ENCODE results near the gene PPP1R1B. TPM values are rescaled to one million over a fixed set of nuclear protein-coding genes. Genes with fewer than 3 reads are reported as not detected.

The PPP1R1B gene
- total RNA-seq, 1 donor = not detected

DNA sequence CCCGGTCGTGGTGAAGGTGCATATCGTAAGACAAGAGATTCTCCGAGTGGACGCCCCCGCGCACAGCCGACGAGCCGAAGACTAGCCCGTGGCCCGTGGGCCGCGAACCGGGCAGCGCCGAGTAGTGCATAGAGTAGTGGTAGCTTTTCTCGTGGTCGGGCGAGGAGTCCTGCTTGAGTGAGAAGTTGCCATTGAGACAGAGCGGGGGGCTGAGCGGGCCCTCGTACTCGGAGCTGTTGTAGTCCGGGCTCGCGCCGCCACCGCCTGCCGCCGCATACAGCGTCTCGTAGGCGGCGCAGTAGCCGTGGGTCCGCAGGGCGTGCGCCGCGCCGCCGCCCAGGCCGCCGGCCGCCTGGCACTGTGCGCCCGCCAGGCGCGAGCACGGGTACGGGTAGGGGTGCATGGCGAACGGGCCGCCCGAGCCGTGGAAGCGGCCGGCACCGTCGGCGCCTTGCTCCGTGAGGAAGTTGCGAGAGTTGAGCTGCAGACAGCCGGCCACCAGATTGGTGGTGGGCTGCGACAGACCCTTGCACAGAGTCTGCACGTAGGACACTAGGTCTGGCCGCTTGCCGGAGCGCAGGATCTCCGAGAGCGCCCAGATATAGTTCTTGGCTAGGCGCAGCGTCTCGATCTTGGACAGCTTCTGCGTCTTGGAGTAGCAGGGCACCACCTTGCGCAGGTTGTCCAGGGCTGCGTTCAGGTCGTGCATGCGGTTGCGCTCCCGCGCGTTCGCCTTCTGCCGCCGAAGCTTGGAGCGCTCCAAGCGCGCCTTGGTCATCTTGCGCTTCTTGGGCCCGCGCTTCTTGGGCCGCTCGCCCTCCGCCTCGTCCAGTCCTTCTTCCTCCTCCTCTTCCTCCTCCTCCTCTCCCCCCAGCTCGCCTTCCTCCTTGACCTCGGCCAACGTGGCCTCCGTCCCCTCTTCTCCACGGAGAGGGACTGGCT is 21.0 kb upstream of the PPP1R1B start:
- TF ChIP-seq, protein P1, sequence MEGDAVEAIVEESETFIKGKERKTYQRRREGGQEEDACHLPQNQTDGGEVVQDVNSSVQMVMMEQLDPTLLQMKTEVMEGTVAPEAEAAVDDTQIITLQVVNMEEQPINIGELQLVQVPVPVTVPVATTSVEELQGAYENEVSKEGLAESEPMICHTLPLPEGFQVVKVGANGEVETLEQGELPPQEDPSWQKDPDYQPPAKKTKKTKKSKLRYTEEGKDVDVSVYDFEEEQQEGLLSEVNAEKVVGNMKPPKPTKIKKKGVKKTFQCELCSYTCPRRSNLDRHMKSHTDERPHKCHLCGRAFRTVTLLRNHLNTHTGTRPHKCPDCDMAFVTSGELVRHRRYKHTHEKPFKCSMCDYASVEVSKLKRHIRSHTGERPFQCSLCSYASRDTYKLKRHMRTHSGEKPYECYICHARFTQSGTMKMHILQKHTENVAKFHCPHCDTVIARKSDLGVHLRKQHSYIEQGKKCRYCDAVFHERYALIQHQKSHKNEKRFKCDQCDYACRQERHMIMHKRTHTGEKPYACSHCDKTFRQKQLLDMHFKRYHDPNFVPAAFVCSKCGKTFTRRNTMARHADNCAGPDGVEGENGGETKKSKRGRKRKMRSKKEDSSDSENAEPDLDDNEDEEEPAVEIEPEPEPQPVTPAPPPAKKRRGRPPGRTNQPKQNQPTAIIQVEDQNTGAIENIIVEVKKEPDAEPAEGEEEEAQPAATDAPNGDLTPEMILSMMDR (IDR thresholded peaks at IDR 0.05; ENCODE audit: insufficient read depth, low read depth, low read length) = no peak
- DNase-seq (ENCODE audit: low read depth) = no peak
- H3K4me3 ChIP-seq (ENCODE audit: low read depth, low read length) = no peak overlapping the region

DNA sequence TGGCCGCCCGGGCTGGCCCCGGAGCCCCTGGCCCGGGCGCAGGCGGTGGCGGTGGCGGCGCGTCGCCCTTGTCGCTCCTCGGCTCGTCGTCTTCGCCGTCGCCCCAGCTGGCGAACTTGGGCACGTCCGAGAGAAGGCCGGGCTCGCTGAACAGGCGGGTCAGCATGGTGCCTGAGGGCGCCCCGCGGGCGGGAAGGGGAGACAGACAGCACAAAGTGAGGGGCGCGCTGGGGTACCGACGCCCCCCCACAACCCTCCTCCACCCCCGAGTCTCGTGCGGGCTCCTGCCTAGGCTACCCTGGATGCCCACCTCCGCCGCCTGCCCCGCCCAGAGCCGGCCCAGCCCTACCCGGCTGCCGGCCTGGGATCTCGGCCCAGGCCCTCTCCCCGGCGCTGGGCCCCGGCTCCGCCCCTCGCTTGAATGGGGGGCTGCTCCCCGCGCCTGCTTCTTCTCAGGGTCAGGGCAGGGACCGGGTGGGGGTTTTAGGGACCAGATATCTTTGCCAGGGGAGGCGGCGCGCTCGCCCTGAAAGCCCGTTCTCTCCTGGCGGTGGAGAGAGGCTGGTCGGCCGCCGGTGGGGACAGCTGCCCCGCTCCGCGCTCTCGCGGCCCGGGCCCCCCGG is 20.2 kb upstream of the PPP1R1B start:
- no peak overlapping the region for H3K4me3 ChIP-seq (ENCODE audit: low read depth, low read length)
- DNase-seq (ENCODE audit: low read depth) = no peak
- TF ChIP-seq, protein P1 (IDR thresholded peaks at IDR 0.05; ENCODE audit: insufficient read depth, low read depth, low read length) = no peak

DNA sequence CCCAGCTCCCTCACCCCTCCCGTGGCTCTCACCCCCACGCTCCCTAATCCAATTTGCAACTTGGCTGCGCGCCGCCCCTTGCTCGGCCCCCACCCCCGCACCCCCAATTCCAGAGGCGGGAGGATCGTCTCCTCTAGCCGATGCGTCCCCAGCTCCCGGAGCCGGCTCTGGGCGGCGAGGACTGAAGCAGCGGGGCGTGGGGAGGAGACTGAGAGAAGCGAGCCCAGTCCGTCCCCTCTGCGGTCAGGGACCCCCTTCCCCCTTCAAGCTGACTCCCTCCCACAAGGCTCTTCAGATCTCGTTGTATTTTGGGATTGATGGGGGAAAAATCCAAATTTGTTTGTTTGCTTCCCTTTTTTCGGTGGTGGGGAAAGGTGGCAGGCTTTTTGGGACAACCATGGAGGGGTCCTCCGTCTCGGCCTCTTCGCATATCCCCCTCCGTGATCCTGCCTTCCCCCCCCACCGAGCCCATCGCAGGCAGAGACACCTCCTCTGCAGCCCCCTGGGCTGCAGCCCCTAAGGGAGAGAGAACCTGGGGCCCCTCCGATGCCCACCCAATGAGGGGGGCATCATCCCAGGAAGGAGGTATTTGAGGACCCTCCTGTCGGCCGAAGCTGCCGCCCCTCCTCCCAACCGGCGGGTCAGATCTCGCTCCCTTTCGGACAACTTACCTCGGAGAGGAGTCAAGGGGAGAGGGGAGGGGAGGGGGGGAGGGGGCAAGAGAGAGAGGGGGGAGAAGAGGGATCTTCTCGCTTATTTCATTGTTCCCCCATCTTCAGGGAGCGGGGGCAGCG is 19.5 kb upstream of the PPP1R1B start:
- TF ChIP-seq, protein P1 (IDR thresholded peaks at IDR 0.05; ENCODE audit: insufficient read depth, low read depth, low read length) = no peak
- H3K4me3 ChIP-seq (ENCODE audit: low read depth, low read length) = no peak overlapping the region
- no peak for DNase-seq (ENCODE audit: low read depth)

DNA sequence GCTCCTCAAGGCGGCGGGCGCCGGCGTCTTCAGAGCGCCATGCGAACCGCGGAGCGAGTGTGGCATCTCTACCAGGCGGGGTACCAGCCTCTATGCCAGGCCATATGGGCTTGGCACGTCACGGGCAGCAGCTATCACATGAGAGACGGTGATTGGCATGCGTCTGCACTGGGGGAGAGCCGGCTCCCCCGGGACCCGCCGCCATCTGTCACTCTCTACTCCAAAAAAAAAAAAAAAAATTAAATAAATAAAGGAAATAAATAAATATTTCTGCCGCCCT is 19.0 kb upstream of the PPP1R1B start, which contains the start of gene NEUROD2:
NEUROD2 (minus strand) TSS at position 70 of the 280 bp plus-strand sequence. CDS start 1,321 bp downstream, outside the sequence.
- no peak for DNase-seq (ENCODE audit: low read depth)
- H3K4me3 ChIP-seq (ENCODE audit: low read depth, low read length) = no peak within 1 kb of the TSS
- TF ChIP-seq, protein P1 (IDR thresholded peaks at IDR 0.05; ENCODE audit: insufficient read depth, low read depth, low read length) = no peak

DNA sequence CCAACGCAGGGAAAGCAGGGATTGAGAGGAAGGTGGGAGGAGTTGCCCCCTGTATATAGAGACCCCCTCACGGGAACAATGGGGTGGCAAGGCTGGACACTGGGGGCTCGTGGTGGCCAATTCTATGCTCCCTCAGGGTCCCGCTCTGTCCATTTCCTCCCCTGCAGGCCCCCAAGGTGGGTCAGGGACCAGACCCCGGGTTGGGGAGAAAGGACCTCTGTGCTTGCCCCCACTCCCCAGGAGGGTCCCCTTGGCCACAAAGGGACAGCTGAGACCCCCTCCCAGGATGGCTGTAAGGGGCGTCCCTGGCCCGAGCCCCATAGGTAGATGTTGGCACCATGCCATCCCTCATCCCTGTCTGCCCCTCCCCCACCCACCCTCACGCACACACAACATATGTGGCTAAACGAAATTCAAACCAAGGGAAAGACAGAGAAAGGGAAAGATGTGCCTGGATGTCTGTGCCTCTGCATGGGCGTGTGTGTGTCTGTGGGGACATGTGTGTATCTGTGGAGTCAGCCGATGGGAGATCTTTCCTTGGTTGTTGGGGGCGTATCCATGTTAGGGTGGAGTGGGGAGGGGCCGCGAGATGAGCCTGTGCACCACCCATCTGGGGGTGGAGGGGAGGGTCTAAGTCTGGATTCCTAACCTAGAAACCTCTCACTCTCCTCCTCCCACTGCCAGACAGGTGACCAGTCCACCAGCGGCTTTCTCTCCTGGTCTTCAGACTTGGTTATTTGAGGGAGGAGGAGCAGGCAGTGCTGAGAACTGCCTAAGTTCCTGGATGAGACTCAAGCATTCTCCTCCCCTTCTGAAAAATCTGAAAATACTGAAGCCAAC is 18.4 kb upstream of the PPP1R1B start:
- TF ChIP-seq, protein P1 (IDR thresholded peaks at IDR 0.05; ENCODE audit: insufficient read depth, low read depth, low read length) = no peak
- H3K4me3 ChIP-seq (ENCODE audit: low read depth, low read length) = no peak overlapping the region
- DNase-seq (ENCODE audit: low read depth) = no peak

All from fibroblast of villous mesenchyme (primary cell).